RWPE2 (cell line): Measurements from ENCODE around the gene CYP4B1.

Source experiments
- ATAC-seq: fragments of 200-7000 bp; cut with Tn5 transposase; 3 replicates; pipeline ENCODE4 v1.9.1; 2021; ENCODE audit warnings: low read depth
- DNase-seq: peaks from one replicate; pipeline ENCODE4 v3.0.0-alpha.2; 2020; ENCODE audit warnings: low spot score
- H3K27ac ChIP-seq: fragments of 450-650 bp; 2 replicates; pipeline ENCODE4 v1.5.1; 2017; ENCODE audit warnings: mild to moderate bottlenecking; ENCODE audit not compliant: poor library complexity, severe bottlenecking
- H3K27me3 ChIP-seq: fragments of 250-450 bp; sonication (Bioruptor Pico); 2 replicates; pipeline ENCODE4 v1.5.1; 2021; ENCODE audit warnings: mild to moderate bottlenecking, moderate library complexity; ENCODE audit not compliant: insufficient read depth, poor library complexity, severe bottlenecking
- H3K36me3 ChIP-seq: fragments of 250-450 bp; sonication (Bioruptor Pico); 2 replicates; pipeline ENCODE4 v1.5.1; 2020; ENCODE audit warnings: low read depth, mild to moderate bottlenecking, moderate library complexity
- H3K4me1 ChIP-seq: fragments of 250-450 bp; sonication (Bioruptor Pico); 2 replicates; pipeline ENCODE4 v1.5.1; 2021; ENCODE audit warnings: mild to moderate bottlenecking, moderate library complexity; ENCODE audit not compliant: insufficient read depth, poor library complexity, severe bottlenecking
- H3K4me3 ChIP-seq: fragments of 250-450 bp; sonication (Bioruptor Pico); 2 replicates; pipeline ENCODE4 v1.5.1; 2021; ENCODE audit warnings: mild to moderate bottlenecking, moderate library complexity; ENCODE audit not compliant: severe bottlenecking
- H3K9me3 ChIP-seq: fragments of 250-450 bp; sonication (Bioruptor Pico); 2 replicates; pipeline ENCODE4 v1.5.1; 2021; ENCODE audit warnings: mild to moderate bottlenecking, moderate library complexity; ENCODE audit not compliant: severe bottlenecking
- TF ChIP-seq, protein P1 (sequence below): fragments of 450-650 bp; IDR thresholded peaks from one replicate; pipeline ENCODE4 v1.5.1; 2017; ENCODE audit warnings: mild to moderate bottlenecking, moderate library complexity; ENCODE audit not compliant: poor library complexity, severe bottlenecking

The CYP4B1 gene

DNA sequence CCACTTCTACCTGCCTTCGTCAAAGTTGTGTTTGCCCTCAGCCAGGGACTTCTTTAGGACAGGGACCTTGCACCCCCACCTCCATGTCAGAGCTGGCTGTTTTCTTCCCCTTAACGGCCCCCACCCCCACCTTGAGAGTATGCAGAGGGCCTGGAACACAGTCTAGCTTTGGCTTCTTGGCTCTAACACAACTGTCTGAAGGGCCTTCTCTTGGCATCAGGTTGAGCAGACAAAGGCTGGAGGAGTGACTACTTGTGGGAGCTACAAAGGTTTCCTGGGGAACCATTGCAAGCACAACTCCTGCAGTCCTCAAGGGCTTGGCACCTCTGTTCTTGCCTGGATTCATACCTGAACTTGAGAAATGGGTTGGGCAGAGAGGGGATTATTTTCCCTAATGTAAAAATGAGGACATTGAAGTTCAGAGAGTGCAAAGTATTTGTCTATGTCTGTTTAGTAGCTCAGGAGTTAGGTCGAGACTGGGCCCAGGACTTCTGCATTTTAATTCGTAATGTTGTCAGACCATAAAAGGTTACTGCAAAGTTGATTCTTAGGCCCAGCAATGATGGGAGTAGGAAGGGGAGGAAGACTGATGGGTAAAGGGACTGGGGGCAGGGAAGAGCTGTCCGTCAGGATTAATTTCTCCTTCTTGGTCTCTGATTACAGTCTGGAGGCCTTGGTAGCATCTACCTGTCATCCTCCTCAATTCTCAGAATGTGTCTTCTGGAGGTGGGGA lies 2.6 kb downstream of the CYP4B1 start:
- ATAC-seq (no peak), DNase-seq (no peak)
- Histone ChIP-seq H3K36me3 (no peaks in the 10 kb centered on the region), H3K9me3 (no peaks in the 10 kb centered on the region), H3K4me1 (no peaks in the 10 kb centered on the region), H3K27me3 (no peaks in the 10 kb centered on the region), H3K4me3 (no peak overlapping the region), H3K27ac (no peak overlapping the region)
- TF ChIP-seq, protein P1, sequence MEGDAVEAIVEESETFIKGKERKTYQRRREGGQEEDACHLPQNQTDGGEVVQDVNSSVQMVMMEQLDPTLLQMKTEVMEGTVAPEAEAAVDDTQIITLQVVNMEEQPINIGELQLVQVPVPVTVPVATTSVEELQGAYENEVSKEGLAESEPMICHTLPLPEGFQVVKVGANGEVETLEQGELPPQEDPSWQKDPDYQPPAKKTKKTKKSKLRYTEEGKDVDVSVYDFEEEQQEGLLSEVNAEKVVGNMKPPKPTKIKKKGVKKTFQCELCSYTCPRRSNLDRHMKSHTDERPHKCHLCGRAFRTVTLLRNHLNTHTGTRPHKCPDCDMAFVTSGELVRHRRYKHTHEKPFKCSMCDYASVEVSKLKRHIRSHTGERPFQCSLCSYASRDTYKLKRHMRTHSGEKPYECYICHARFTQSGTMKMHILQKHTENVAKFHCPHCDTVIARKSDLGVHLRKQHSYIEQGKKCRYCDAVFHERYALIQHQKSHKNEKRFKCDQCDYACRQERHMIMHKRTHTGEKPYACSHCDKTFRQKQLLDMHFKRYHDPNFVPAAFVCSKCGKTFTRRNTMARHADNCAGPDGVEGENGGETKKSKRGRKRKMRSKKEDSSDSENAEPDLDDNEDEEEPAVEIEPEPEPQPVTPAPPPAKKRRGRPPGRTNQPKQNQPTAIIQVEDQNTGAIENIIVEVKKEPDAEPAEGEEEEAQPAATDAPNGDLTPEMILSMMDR: no peak

GRCh38 chr1:46802081-46802480 lies 3.2 kb downstream of the CYP4B1 start:
- Histone ChIP-seq H3K4me1 (no peaks in the 10 kb centered on the region), H3K4me3 (no peak overlapping the region), H3K36me3 (no peaks in the 10 kb centered on the region), H3K9me3 (no peaks in the 10 kb centered on the region), H3K27ac (no peak overlapping the region), H3K27me3 (no peaks in the 10 kb centered on the region)
- DNase-seq (no peak), ATAC-seq (no peak)
- TF ChIP-seq, protein P1: no peak

DNA sequence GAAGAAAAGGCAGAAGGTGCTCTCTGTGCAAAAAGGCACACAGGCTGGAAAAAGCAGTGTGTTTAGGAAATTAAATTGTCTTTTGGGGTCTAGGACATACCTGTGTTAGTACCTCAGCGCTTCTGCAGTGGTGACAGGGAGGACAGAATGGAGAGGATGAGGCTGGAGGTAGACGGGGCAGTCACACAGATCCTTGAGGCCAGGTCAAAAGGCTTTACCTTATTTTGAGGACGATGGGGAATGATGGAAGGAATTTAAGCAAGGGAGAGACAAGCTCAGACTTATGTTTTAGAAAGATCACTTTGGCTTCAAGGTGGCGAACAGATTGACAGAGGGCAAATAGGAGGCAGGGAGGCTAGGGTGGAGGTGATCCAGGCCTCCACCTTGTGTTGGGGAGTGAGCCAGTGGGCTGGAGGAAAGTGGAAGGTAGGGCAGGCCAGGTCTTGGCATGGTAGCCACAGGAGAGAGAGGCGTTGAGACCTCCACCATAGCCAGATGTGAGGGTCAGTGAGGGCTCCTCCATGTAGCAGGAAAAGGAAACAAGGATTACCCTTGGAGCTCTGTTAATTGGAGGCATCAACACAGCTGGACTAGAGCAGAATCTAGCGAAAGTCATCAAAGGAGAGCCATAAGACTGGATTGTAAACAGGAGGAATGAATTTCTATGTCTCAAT lies 4.2 kb downstream of the CYP4B1 start:
- Histone ChIP-seq H3K9me3 (no peaks in the 10 kb centered on the region), H3K4me1 (no peaks in the 10 kb centered on the region), H3K4me3 (no peak overlapping the region), H3K27ac (no peak overlapping the region), H3K36me3 (no peaks in the 10 kb centered on the region), H3K27me3 (no peaks in the 10 kb centered on the region)
- no peak for DNase-seq
- no peak for ATAC-seq
- TF ChIP-seq, protein P1: no peak

GRCh38 chr1:46804027-46804889 lies 5.4 kb downstream of the CYP4B1 start:
- Histone ChIP-seq H3K36me3 (no peaks in the 10 kb centered on the region), H3K4me1 (no peaks in the 10 kb centered on the region)
- no peak for ATAC-seq

More at GRCh38 chr1:46804027-46804889, 5.4 kb downstream of the CYP4B1 start:
- Histone ChIP-seq H3K9me3 (no peaks in the 10 kb centered on the region), H3K4me3 (no peak overlapping the region), H3K27ac (no peak overlapping the region), H3K27me3 (no peaks in the 10 kb centered on the region)
- TF ChIP-seq, protein P1: no peak
- DNase-seq: no peak
